Brain microvascular endothelial cell (primary cell): ENCODE results near the gene EYS.

ENCODE experiments used
- DNase-seq: peaks from one replicate; pipeline ENCODE4 v3.0.0-alpha.2; 2020
- H3K27ac ChIP-seq: fragments of 250-450 bp; sonication (Bioruptor Pico); 2 replicates; pipeline ENCODE4 v1.5.1; 2020; ENCODE audit warnings: mild to moderate bottlenecking, moderate library complexity
- H3K27me3 ChIP-seq: fragments of 250-450 bp; sonication (Bioruptor Pico); replicated peaks from 2 replicates; pipeline ENCODE4 v1.5.1; 2020; ENCODE audit warnings: mild to moderate bottlenecking
- H3K36me3 ChIP-seq: fragments of 250-450 bp; sonication (Bioruptor Pico); replicated peaks from 2 replicates; pipeline ENCODE4 v1.5.1; 2020; ENCODE audit warnings: mild to moderate bottlenecking
- H3K4me3 ChIP-seq: 2 replicates; pipeline ENCODE4 v1.5.1; 2011; ENCODE audit warnings: low read depth, mild to moderate bottlenecking, control low read depth, low read length, moderate library complexity
- in situ Hi-C: cut with HindIII; loops from 2 replicates; pipeline ENCODE4 v1.10.0; 2017; ENCODE audit warnings: low sequenced_read_pairs, low pct_ligation_motif_present
- TF ChIP-seq, protein P1 (sequence below): IDR thresholded peaks from 2 replicates; pipeline ENCODE4 v1.5.1; 2011; ENCODE audit warnings: low read depth, mild to moderate bottlenecking, moderate library complexity, low read length, control low read depth, inconsistent platforms; ENCODE audit errors: missing control alignments

The EYS gene

DNA sequence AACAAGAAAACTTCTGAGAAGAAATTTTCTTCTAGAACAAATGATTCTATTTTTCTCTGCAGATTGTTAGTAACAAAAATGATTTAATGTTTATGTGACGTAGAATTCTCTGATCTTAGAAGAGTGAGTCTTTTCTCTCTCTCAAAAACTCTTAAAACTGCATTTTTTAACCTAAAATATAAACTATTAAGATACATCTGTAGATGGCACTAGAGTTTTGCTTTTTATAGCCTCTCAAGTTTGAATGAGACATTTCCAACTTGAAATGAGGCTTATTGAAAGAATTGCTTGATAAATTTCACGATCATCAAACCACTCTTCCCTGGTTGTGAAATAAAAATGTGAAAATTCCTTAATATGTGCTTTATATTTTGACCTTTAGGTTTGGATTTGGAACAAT, 2017.6 kb downstream of the EYS start:
- no peaks in the 10 kb centered on the region for H3K36me3 ChIP-seq
- in situ Hi-C loops, result no loop called here
- TF ChIP-seq, protein P1, sequence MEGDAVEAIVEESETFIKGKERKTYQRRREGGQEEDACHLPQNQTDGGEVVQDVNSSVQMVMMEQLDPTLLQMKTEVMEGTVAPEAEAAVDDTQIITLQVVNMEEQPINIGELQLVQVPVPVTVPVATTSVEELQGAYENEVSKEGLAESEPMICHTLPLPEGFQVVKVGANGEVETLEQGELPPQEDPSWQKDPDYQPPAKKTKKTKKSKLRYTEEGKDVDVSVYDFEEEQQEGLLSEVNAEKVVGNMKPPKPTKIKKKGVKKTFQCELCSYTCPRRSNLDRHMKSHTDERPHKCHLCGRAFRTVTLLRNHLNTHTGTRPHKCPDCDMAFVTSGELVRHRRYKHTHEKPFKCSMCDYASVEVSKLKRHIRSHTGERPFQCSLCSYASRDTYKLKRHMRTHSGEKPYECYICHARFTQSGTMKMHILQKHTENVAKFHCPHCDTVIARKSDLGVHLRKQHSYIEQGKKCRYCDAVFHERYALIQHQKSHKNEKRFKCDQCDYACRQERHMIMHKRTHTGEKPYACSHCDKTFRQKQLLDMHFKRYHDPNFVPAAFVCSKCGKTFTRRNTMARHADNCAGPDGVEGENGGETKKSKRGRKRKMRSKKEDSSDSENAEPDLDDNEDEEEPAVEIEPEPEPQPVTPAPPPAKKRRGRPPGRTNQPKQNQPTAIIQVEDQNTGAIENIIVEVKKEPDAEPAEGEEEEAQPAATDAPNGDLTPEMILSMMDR, result no peak
- no peak for DNase-seq
- H3K27me3 ChIP-seq, result no peaks in the 10 kb centered on the region
- H3K4me3 ChIP-seq, result no peak overlapping the region
- no peak overlapping the region for H3K27ac ChIP-seq

DNA sequence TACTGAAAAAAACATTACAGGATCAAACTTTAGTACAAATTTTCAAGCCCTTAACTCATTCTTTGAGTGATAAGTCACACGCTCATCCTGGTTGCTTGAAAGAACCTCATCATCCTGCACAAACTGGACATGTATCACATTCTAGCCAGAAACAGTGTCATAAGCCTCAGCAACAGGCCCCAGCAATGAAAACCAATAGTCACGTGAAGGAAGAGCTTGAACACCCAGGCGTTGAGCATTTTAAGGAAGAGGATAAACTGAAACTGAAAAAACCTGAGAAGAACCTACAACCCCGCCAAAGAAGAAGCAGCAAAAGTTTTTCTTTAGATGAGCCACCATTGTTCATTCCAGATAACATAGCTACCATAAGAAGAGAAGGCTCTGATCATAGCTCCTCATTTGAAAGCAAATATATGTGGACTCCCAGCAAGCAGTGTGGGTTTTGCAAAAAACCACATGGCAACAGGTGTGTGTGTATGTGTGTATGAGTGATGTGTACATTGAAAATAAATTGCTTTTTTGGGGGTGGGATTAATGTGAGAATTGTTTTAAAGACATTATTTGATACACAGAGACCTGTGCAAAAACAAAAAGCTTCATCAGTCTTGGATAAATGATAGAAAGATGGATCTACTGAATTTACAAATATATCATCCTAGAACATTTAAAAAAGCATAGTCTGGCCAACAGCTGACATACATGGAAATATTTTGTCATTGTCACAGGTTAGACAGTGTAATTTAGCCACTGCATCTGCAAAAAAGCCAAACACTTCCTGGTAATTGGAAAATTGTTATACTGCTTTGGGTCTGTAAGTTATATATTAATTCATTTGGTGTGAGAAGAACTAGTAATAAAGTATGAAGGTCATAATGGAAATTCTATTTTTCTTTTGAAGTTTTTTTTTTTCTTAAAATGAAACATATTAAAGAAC, 2021.3 kb downstream of the EYS start:
- H3K27me3 ChIP-seq, result no peaks in the 10 kb centered on the region
- in situ Hi-C loops, result no loop called here
- no peak overlapping the region for H3K27ac ChIP-seq
- H3K36me3 ChIP-seq, result no peaks in the 10 kb centered on the region
- TF ChIP-seq, protein P1, result no peak
- DNase-seq, result no peak
- H3K4me3 ChIP-seq, result no peak overlapping the region

DNA sequence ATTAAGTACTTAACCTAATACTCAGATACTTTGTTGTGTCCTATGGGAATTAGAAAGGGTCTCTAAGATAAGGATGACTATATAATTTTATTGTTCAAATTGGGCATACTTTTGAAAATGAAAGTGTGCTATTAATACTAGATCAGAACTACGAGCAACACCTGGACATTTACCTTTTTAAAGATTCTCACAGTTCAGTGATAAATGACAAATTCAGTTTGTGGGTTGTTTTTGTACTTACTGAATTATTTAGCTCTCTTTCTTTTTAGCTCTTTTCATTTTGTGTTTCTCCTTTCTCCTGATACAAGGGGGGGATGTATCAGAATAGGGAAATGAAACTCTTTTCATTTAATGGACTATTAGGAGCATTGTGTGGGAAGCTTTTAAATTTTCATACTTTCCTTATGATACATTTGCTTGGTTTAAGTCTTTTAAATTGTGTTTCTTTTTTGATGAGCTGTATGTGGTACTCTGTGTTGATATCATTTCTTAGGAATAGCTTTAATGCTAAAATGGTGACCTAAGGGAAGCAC, 2023.9 kb downstream of the EYS start:
- TF ChIP-seq, protein P1, result no peak

DNA sequence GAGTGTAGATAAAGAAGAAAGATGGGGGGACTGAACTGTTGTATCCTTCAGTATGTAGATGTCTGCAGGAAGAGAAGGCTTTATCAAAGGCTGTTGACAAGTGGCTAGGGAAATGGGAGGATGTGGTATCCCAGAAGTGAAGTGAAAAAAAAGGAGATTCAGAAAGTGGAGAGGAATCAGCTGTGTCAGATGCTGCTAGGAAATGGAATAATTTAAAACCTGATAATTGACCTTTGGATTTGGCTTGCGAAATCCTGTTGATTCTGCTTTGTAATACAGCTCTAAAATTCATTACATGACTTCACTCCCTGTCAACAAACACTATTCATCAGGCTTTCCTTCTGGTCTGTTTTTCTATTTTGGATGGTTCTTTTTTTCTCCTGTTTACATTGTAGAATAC, 2029.7 kb downstream of the EYS start:
- Histone ChIP-seq H3K27me3 (no peaks in the 10 kb centered on the region), H3K4me3 (no peak overlapping the region), H3K36me3 (no peaks in the 10 kb centered on the region), H3K27ac (no peak overlapping the region)
- TF ChIP-seq, protein P1, result no peak
- in situ Hi-C loops, result no loop called here
- no peak for DNase-seq

More for the DNA sequence above, 2023.9 kb downstream of the EYS start:
- no peak overlapping the region for H3K4me3 ChIP-seq
- no peaks in the 10 kb centered on the region for H3K27me3 ChIP-seq
- H3K36me3 ChIP-seq, result no peaks in the 10 kb centered on the region
- in situ Hi-C loops, result no loop called here
- H3K27ac ChIP-seq, result no peak overlapping the region
- DNase-seq, result no peak

DNA sequence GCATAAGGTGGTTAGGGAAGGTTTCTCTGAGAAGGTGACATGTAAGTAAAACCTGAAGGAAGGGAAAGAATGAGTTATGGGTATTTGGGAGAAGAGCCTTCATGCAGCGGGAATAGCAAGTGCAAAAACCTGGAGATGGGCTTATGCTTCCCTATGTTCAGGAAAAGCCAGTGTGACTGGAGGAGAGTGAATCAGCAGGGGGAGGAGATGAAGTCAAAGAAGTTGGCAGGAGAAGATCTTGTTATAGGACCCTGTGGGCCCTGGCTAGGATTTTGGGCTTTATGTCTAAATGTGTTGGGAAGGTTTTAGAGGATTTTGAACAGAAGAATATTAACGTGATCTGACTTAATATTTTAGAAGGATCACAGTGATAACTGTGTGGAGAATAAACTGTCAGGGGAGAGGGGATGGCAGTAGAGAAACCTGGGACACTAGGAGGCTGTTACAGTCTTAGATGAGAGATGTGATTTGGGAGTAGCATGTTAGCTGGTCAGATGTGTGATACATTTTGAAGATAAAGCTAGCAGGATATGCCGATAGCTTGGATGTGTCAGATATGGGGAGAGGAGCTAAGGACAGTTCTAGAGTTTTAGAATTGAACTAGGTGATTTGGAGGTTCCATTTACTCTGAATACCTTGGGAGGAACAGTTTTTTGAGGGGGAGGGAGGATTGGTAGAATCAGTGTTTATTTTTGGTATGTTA, 2030.5 kb downstream of the EYS start:
- no peak overlapping the region for H3K27ac ChIP-seq
- in situ Hi-C loops, result no loop called here

More for the DNA sequence above, 2030.5 kb downstream of the EYS start:
- H3K27me3 ChIP-seq, result no peaks in the 10 kb centered on the region
- DNase-seq, result no peak
- TF ChIP-seq, protein P1, result no peak
- no peaks in the 10 kb centered on the region for H3K36me3 ChIP-seq
- H3K4me3 ChIP-seq, result no peak overlapping the region
